Mesenteric fat pad (tissue), 1 donor: Measurements from ENCODE around the gene TMBIM6. TPM values are rescaled to one million over a fixed set of nuclear protein-coding genes. Genes with fewer than 3 reads are reported as not detected.
A peak's percentile ranks its signal among the peaks of the same experiment; 100 is the strongest.

ENCODE experiments used
- DNase-seq: peaks from one replicate; pipeline ENCODE4 v3.0.0-alpha.2; 2020; ENCODE audit warnings: low spot score
- total RNA-seq: library from RNA; stranded (reverse); fragmentation: NEBNext Ultra II Directional; extraction: Animal tissue kit (Norgen Biotek cat#: 25700); gene quantifications from one replicate; pipeline ENCODE4 v1.2.1, GENCODE V29; 2021
- donor health status: DM: yes; HTN: yes; CAD: no.

The TMBIM6 gene
- total RNA-seq, 1 donor from 2014 or later, result 477 TPM

- DNase-seq, result peak; percentile 87
Observed at GRCh38 chr12:49796155-49796554, 54.8 kb downstream of the TMBIM6 start.

- DNase-seq, result peak; percentile 69
Observed at GRCh38 chr12:49796606-49797448, 55.5 kb downstream of the TMBIM6 start.

DNA sequence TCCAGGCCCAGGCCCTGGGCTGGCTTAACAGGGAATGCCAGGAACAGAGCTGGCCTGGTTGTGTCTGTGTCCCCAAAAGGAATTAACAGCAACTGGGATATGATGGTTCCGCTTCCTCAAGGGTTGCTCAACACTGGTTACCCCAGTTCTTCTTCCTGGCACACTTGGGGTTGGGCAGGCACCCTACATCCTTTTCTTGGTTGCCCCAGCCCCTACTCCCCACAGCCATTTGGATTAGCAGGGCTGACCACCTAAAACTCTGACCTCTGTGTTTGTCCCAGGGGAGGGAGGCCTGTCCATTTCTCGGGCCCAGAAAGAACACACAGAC, 56.1 kb downstream of the TMBIM6 start:
- DNase-seq, result no peak

GRCh38 chr12:49798248-49798647, 56.9 kb downstream of the TMBIM6 start:
- DNase-seq, result no peak

GRCh38 chr12:49798934-49799333, 57.6 kb downstream of the TMBIM6 start:
- no peak for DNase-seq

DNA sequence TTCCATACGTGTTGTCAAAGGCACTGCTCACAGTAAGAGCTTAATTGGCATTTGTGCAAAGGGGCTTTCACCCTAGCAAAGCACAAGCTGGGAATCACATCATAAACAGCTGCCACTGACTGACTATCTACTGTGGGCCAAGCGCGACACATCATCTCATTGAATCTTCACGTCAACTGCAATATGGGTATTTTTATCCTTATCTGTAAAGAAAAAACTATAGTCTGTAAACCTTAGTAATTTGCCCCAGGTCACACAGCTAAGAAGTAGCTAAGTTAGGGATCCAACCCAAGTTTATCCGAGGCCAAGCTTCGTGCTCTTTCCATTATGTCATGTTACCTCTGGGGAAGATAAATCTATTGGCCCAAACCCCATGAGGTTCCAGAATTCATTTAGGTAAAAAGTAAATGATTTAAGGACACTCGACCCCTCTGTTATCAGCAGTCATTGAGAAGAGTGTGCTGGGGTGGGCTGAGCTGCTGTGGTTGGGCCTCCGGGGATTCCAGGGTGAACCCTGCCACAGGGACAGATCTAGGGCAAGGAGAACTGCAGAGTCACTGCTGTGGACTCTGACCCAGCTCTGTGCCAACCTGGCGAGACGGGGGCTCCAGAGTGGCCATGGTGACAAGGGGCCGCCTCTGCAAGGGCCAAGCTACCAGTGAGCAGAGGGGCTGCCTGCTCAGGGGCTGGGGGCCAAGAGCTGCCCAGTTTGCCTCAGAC, 59.2 kb downstream of the TMBIM6 start:
- no peak for DNase-seq

DNA sequence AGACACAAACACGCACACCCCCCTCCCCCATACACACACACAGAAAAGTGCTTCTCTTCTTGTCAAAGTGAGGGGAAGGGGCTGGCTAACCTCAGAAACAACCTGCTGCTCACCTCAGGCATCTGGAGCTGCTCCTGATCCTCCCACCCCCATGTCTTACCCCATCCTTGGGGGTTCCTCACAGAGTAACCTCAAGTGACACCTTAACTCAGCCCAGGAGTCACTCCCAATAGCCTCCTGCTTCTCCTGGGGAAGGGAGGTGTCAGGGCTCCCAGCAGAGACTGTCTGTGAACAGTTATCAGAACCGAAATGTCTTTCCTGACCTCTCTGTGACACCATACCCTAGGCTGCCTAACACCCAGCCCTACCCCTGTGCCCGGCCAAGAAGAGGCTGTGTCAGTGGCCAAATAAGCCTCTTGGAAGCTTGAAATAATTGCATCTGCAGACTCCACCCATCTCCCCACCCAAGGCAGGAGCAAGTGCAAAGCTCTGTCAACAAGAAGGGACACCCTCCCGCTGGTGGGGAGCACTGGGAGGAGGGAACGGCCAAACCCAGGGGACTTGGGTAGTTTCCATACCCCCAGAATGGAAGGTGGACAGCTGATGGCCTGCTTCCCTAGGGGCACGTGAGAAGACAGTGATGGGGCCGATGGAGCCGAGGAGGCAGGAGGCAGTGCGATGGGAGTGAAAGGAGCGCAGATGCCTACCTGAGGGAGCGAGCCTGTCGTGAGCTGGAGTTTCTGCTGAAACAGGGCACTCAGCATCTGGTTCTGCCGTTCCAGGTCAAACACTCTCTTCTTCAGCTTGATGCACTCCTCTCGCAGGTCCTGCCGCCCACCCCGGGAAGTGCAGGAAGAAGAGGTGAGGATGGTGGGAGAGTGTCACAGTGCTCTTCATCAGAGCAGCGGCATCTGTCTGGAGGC, 60.0 kb downstream of the TMBIM6 start:
- DNase-seq, result no peak

DNA sequence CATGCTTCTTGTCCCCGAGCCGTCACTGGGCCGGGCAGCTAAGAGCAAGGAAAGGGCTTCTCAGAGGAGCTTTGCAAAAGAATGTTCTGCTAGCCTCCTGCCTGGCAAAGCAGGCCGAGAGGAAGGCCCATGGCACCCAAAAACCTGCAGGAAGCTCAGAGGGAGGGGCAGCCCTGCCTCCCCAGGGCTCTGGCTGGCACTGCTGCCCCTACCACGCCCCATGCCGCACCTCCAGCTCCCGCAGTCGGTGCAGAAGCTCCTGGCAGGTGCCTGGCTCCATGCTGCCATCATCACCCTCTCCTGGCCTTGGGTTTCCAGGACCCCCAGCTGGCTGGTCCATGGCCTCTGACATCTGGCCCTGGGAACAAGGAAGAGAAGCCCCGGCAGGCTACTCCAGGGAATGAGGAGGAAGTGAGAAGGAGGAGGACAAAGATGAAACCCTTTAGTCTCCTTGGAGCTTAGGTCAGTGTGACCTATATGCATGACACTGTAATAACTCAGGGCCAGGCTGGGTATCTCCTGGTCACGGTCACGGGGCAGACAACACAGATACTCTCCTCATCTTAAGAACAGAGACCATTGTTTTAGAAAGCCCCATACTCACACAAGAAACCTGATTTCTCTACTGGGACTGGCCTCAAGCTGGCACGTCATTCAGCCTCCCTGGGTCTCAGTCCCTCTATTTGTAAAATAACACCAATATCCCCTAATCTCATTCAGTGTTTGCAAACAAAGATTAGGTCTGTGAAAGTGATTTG, 62.5 kb downstream of the TMBIM6 start:
- DNase-seq, result peak; percentile 64

- DNase-seq, result peak; percentile 30
Observed at GRCh38 chr12:49804821-49805220, 63.5 kb downstream of the TMBIM6 start.

DNA sequence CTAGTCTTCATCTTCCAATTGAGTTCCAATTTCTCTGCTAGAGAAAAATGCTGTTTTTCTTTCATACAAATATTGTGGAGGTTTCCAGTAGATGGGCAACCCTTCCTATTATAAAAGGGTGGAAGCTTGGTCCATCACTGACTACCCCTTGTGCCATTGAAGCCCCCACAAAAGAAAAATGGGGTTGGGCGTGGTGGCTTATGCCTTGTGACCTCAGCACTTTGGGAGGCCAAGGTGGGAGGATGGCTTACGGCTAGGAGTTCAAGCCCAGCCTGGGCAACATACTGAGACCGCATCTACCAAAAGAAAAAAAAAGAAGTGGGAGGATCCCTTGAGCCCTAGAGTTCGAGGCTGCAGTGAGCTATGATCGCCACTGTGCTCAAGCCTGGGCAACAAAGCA, 64.1 kb downstream of the TMBIM6 start:
- peak; percentile 55 for DNase-seq

DNA sequence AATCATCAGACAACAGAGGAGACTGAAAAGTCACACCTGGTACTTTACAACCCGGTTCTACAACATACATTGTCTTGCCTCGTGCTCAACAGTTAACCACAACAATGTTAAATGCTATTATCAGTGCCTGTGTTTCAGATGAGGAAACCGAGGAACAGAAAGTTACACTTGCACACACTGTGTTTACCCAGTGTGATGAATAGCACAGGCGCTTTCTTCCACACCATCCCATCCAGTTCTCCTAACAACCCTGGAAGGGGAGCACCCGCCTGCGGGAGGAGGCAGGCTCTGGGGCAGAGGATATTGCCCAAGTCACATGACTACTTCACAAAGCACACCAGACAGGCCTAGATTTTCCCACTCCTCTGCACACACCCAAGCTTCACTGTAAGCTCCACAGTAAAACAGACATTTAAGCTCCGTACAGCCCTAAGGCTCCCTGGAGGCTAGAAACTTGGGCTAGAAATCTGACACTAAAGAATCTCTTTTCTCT, 65.0 kb downstream of the TMBIM6 start:
- peak; percentile 80 for DNase-seq

DNA sequence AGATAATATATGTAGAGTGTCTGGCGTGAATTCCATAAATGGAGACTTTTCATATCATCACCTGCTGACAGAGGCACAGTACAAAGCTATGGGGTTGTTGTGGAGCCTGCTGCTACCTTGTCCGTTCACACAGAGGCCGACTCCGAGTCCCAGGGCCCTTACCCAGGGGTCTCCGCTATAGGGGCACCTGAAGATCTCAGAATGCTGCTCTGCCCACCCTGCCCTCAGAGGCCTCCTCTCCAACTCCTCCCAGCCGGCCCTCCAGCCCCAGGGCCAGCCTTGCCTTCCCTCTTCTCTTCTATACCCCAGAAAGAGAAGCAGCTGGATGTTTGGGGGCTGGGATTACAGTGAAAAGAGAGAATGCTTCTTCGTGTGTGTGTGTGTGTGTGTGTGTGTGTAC, 65.5 kb downstream of the TMBIM6 start:
- DNase-seq, result no peak

DNA sequence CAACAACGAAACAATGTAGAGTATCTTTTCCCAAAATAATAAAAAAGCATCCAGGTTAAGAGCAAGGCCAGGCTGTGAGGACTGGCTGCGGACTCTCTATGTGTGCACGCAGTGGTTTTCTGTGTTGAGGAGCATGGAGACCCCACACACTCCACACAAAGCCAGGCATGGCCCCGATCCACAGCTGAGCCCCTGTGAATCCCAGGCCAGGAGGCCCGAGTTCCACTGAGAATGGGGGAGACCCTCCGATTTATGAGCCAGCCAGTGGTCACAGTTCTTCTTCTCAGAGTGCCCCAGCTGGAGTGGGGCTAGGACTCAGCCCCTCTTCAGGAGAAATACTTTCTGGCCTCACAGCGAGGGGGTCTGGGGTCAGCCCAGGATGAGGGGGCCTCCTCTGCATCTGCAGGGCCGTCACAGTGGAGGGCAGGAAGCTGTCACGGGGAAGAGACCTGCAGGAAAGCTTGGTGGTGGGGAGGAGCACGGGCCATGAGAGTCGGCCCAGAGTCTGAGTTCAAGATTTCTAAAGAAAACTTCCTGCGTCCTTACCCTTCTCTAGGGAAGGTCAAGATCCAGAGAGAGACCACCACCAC, 66.7 kb downstream of the TMBIM6 start:
- peak; percentile 79 for DNase-seq

DNA sequence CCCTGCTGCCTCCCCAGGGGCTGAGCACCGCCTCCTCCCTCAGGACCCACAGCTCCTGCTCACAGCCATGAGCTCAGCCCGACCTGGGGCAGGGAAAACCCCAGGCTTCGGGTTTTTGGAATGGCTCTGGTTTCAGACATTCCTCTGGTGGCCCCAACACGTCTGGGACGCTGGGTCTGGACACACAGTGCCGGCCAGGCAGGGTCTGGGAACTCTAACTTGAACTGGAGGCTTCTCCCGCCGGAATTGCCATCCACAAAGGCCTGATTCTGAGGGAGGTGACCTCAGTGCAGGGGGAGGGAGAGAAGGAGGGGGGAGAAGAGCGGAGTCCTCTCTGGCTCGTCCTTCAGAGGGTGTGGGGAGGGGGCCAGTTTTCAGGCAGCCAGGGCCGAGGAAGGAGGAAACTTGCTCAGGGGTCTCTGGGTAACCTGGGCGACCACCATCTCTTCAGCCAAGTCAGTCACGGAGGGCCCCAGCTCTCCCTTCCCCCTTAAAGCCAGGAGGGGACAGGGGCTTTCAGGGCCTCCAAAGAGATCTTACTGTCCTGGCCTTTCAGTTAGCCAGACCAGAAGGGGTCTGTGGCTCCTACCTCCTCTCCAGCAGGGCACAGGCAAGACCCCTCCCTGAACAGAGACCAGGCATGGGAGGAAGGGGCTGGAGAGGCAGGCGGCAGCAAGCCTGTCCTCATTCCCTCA, 67.5 kb downstream of the TMBIM6 start:
- peak; percentile 82 for DNase-seq

GRCh38 chr12:49809381-49809905, 68.1 kb downstream of the TMBIM6 start:
- peak; percentile 82 for DNase-seq

GRCh38 chr12:49809906-49810389, 68.6 kb downstream of the TMBIM6 start:
- peak; percentile 30 for DNase-seq

- peak; percentile 59 for DNase-seq
Observed at GRCh38 chr12:49811136-49811535, 69.8 kb downstream of the TMBIM6 start.

DNA sequence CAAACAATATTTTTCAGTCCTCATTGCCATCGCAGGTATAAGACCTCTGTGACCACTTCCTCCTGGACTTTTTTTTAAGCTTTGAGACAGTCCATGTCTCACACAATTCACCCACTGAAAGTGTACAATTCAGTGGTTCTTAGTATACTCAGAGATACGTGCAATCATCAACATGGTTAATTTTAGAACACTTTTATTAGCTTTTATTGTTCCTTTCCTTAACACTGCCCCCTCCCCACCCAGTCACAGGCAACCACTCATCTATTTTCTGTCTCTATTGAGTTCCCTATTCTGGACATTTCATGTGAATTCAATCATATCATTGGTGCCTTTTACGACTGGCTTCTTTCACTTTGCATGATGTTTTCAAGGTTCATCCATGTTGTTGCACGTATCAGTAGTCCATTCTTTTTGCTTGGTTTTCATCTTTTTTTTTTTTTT, 70.6 kb downstream of the TMBIM6 start:
- DNase-seq, result no peak

DNA sequence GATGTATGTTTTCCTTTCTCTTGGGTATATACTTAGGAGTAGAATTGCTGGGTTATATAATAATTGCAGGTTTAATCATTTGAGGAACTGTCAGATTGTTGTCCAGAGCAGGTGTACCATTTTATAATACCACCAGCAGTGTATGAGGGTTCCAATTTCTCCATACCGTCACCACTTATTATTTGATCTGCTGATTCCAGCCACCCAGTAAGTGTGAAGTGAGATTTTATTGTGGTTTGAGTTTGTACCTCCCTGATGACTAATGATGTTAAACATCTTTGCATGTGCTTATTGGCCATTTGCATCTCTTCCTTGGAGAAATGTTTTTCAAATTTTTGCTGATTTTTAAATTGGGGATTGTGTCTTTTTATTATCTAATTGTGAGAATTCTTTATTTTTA, 71.8 kb downstream of the TMBIM6 start:
- no peak for DNase-seq
